ENCODE results near the gene RAB11FIP3.

The RAB11FIP3 gene

DNA sequence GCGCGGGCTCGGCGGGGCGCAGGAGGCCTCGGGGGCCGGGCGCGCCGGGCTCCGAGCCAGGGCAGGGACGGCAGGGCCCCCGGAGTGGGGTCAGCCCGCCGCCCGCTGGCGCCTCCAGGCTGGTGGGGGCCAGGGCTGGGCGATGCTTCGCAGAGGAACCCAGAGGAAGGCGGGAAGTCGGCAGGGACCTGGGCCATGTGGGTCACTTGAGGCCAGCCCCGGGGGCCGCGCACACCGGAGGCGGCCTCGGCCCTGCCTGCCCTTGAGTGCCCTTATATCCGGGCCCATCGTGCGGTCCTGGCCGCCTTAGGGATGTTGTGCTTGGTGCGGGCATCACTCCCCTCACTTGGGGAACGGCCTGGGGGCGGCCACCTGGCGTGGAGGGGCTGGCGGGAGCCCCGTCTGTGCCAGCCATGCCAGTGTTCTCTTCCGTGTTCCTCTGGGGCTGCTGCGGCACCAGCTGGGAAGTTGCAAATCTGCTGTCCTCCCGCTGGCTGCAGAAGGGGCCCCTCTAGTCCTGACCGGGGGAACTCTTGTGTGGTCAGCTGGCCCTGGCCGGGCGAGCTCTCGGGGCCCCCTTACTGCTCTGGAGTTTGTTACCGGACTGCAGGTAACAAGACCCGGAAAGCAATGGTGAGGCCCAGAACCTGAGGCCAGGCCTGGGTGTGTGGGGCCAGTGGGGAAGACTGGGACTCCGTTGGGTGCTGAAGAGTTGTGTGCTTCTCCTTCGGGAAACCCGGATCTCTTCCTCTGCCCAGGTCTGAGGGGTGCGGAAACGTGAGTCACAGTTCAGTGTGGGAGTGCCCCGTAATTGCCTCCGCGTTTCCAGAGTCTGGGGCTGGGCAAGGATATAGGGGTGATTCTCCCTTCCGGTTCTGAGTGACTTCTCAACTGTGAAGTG, 102.9 kb downstream of the RAB11FIP3 start:
- TF ChIP-seq, protein P1, sequence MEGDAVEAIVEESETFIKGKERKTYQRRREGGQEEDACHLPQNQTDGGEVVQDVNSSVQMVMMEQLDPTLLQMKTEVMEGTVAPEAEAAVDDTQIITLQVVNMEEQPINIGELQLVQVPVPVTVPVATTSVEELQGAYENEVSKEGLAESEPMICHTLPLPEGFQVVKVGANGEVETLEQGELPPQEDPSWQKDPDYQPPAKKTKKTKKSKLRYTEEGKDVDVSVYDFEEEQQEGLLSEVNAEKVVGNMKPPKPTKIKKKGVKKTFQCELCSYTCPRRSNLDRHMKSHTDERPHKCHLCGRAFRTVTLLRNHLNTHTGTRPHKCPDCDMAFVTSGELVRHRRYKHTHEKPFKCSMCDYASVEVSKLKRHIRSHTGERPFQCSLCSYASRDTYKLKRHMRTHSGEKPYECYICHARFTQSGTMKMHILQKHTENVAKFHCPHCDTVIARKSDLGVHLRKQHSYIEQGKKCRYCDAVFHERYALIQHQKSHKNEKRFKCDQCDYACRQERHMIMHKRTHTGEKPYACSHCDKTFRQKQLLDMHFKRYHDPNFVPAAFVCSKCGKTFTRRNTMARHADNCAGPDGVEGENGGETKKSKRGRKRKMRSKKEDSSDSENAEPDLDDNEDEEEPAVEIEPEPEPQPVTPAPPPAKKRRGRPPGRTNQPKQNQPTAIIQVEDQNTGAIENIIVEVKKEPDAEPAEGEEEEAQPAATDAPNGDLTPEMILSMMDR (IDR thresholded peaks at IDR 0.05), result no peak
- peak overlapping the region; percentile 46 for H3K27ac ChIP-seq
- H3K4me1 ChIP-seq (ENCODE audit: control insufficient read depth in 1 of 2, insufficient read depth in 1 of 2, low read depth in 1 of 2, low read length in 1 of 2), result peaks cover 24 to 28% of the 10 kb centered on the region in 2 experiments
- peak overlapping the region; percentile 51 to 62 for H3K4me3 ChIP-seq (ENCODE audit: low read depth in 1 of 2, low read length in 1 of 2)
- no peaks in the 10 kb centered on the region for H3K36me3 ChIP-seq
- no peaks in the 10 kb centered on the region for H3K9me3 ChIP-seq
- H3K27me3 ChIP-seq, result no peaks in the 10 kb centered on the region

DNA sequence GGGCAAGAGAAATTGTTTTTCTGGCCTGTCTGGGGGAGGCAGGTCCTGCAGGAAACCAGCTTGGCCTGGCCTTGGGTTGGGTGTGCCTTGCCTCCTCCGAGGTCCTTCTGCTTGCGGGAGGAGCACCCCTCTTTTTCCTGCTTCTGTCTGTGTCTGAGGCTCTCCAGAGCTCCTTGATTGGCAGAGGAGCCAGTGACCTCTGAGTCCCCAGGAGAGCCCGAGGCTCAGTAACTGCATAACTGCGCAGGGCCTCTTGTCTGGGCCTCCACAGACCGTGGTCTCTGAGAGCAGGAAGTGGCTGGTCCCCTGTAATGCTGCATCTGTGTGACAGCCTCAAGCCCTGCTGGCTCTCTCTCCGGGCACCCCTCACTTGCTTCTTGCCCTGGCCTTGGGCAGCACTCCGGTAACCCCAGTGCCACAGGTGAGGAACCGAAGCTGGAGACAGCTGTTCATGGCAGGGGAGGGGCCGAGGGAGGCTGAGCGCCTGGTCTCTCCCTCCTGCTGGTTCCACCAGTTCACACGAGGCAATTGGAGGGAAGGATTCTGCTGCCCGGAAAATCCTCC, 103.6 kb downstream of the RAB11FIP3 start:
- H3K27me3 ChIP-seq, result no peaks in the 10 kb centered on the region
- no peaks in the 10 kb centered on the region for H3K9me3 ChIP-seq
- H3K36me3 ChIP-seq, result no peaks in the 10 kb centered on the region
- TF ChIP-seq, protein P1 (IDR thresholded peaks at IDR 0.05), result no peak
- H3K27ac ChIP-seq, result peak overlapping the region; percentile 46
- H3K4me1 ChIP-seq (ENCODE audit: control insufficient read depth in 1 of 2, insufficient read depth in 1 of 2, low read depth in 1 of 2, low read length in 1 of 2), result peaks cover 24 to 28% of the 10 kb centered on the region in 2 experiments
- peak overlapping the region; percentile 51 to 62 for H3K4me3 ChIP-seq (ENCODE audit: low read depth in 1 of 2, low read length in 1 of 2)

DNA sequence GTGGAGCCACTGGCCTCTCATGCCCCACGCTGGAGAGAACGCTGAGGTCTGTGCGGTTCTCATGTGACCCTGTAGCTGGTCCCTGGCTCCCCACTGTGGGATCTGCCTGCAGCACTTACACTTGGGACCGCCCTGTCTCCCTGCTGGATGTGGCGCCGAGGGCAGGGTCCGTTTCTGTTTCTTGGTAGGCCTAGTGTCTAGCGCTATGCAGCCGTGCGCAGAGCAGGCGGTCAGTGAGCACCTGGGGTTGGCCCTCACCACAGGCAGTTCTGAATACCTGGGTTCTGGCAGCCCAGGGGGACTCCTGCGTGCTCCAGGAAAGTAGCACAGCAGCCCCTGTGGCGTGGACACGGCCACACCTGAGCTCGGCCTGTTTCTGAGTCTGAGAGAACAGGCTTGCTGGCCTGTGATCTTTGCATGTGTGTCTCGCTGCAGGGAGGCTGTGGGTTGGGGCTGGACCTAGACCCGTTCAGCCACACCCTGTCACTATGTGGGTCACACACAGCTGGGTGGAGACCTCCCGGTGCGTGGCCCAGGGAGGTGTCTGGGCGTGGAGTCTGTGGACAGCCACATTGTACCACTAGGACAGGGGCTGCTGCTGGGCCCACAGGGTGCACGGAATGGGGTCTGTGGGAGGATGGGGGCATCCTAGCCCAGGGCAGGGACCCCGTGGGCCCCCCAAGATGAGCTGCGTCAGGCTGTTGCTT, 104.8 kb downstream of the RAB11FIP3 start:
- Histone ChIP-seq H3K9me3 (no peaks in the 10 kb centered on the region), H3K27me3 (no peaks in the 10 kb centered on the region), H3K4me1 (ENCODE audit: control insufficient read depth in 1 of 2, insufficient read depth in 1 of 2, low read depth in 1 of 2, low read length in 1 of 2) (peaks cover 24 to 28% of the 10 kb centered on the region in 2 experiments), H3K27ac (no peak overlapping the region), H3K36me3 (no peaks in the 10 kb centered on the region), H3K4me3 (ENCODE audit: low read depth in 1 of 2, low read length in 1 of 2) (no peak overlapping the region)
- TF ChIP-seq, protein P1 (IDR thresholded peaks at IDR 0.05), result no peak

DNA sequence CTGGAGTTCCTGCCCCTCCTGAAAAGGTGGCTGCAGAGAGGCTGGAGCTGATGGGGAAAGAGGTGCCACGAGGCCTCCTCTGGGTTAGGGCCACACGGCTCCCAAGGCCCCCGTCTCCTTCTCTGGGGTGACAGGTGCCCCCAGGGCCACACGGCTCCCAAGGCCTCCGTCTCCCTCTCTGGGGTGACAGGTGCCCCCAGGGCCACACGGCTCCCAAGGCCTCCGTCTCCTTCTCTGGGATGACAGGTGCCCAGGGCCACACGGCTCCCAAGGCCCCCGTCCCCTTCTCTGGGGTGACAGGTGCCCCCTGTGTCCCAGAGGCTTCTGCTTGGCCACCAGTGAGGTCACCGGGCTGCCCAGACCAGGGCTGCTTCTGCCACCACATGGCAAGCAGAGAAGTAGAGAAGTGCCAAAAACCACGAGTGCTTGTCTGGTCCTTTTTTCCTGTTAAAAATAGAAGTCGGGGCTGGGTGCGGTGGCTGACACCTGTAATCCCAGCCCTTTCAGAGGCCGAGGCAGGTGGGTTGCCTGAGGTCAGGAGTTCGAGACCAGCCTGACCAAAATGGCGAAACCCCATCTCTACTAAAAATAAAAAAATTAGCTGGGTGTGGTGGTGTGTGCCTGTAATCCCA, 106.2 kb downstream of the RAB11FIP3 start:
- Histone ChIP-seq H3K36me3 (peaks cover 11% of the 10 kb centered on the region), H3K4me3 (ENCODE audit: low read depth in 1 of 2, low read length in 1 of 2) (no peak overlapping the region), H3K9me3 (no peaks in the 10 kb centered on the region), H3K27me3 (no peaks in the 10 kb centered on the region), H3K27ac (no peak overlapping the region), H3K4me1 (ENCODE audit: control insufficient read depth in 1 of 2, insufficient read depth in 1 of 2, low read depth in 1 of 2, low read length in 1 of 2) (peaks cover 21 to 23% of the 10 kb centered on the region in 2 experiments)
- TF ChIP-seq, protein P1 (IDR thresholded peaks at IDR 0.05), result no peak

DNA sequence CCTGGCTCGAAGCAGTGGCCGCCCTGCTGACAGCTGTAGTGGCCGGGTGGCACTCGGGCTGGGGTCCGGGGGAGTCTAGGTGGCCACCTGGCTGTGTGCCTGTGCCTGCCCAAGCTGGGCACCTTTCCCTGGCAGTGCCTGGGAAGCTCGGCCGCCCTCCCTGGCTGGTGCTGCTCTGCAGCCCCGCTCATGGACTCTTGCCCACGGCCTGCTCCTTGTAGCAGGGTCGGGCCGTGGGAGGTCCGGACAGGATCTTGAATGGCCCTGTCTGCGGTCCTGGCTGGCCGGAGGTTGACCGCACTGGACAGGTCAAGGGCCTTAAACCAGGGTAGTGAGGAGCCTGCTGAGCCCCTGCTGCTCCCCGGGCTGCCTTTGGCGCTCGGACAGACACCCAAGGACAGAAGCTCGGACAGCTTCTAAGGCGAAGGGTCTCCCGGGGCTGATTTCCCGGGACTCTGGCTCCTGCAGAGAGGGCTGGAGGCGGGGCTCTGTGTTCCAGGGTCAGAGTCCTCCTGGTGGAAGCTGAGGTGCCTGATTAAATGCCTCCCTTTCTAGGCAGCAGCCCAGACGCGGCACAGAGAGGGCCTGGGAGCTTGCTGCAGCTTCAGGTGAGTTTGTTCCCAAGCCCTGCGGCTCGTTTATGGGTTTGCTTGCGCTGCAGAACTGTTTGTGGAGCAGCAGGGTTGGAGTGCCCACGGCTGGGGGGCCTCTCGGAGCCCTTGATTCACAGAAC, 108.1 kb downstream of the RAB11FIP3 start:
- Histone ChIP-seq H3K36me3 (peaks cover 31% of the 10 kb centered on the region), H3K27ac (no peak overlapping the region), H3K4me3 (ENCODE audit: low read depth in 1 of 2, low read length in 1 of 2) (no peak overlapping the region), H3K27me3 (no peaks in the 10 kb centered on the region), H3K9me3 (no peaks in the 10 kb centered on the region), H3K4me1 (ENCODE audit: control insufficient read depth in 1 of 2, insufficient read depth in 1 of 2, low read depth in 1 of 2, low read length in 1 of 2) (peaks cover 11 to 13% of the 10 kb centered on the region in 2 experiments)
- TF ChIP-seq, protein P1 (IDR thresholded peaks at IDR 0.05), result no peak
